IMR-90 (cell line): ENCODE measurements around the gene JAKMIP2. TPM values are rescaled to one million over a fixed set of nuclear protein-coding genes. Genes with fewer than 3 reads are reported as not detected.

Experiments used
- ATAC-seq: fragments of 200-7000 bp; cut with Tn5 transposase; 2 replicates; pipeline ENCODE4 v1.9.1; 2020; ENCODE audit warnings: low read depth, mild to moderate bottlenecking, moderate library complexity
- BruUV-seq: library from RNA; stranded (reverse); fragments of 400-500 nt; replicated peaks from 2 replicates; lab custom pipeline; 2021; lab: Mats Ljungman, UMichigan
- CTCF ChIA-PET: fragments of 300-600 bp; formaldehyde crosslinking; extraction: SDS; loops from one replicate; lab custom pipeline; 2021; ENCODE audit warnings: antibody characterized with exemption; lab: Yijun Ruan, JAX
- POLR2A ChIA-PET: fragments of 300-600 bp; sonication (Branson Sonifier 250); formaldehyde crosslinking; loops from one replicate; lab custom pipeline; 2022; ENCODE audit warnings: antibody characterized with exemption; ENCODE audit not compliant: unreplicated experiment; lab: Charles Lee
- DNase-seq: peaks from one replicate; pipeline ENCODE4 v3.0.0; 2013
- H2AFZ ChIP-seq: replicated peaks from 2 replicates; pipeline ENCODE3; 2013; ENCODE audit warnings: low read length, mild to moderate bottlenecking; ENCODE audit not compliant: poor library complexity
- H2AK5ac ChIP-seq: 2 replicates; pipeline ENCODE4 v1.6.1; 2013; ENCODE audit warnings: low read depth, low read length, inconsistent platforms
- H2AK9ac ChIP-seq: replicated peaks from 2 replicates; pipeline ENCODE3; 2013; ENCODE audit warnings: mild to moderate bottlenecking, low read depth, low read length, moderate library complexity; ENCODE audit not compliant: poor library complexity
- H2BK120ac ChIP-seq: 2 replicates; pipeline ENCODE4 v1.6.1; 2013; ENCODE audit warnings: low read depth, low read length, inconsistent platforms
- H2BK15ac ChIP-seq: 3 replicates; pipeline ENCODE4 v1.6.1; 2013; ENCODE audit warnings: low read depth, low read length, inconsistent platforms
- H2BK20ac ChIP-seq: 2 replicates; pipeline ENCODE4 v1.6.1; 2013; ENCODE audit warnings: low read depth, mild to moderate bottlenecking, inconsistent platforms, low read length, moderate library complexity
- H2BK5ac ChIP-seq: 2 replicates; pipeline ENCODE4 v1.6.1; 2013; ENCODE audit warnings: mild to moderate bottlenecking, low read depth, low read length, inconsistent platforms; ENCODE audit not compliant: poor library complexity, severe bottlenecking
- H3K14ac ChIP-seq: replicated peaks from 2 replicates; pipeline ENCODE4 v1.6.1; 2013; ENCODE audit warnings: low read depth, low read length, inconsistent platforms
- H3K18ac ChIP-seq: 2 replicates; pipeline ENCODE4 v1.6.1; 2013; ENCODE audit warnings: low read depth, low read length, control low read depth
- H3K23ac ChIP-seq: 2 replicates; pipeline ENCODE4 v1.6.1; 2013; ENCODE audit warnings: low read depth, low read length, inconsistent platforms
- H3K27ac ChIP-seq: 2 replicates; pipeline ENCODE4 v1.5.1; 2013; ENCODE audit warnings: mild to moderate bottlenecking, control low read depth, low read length; ENCODE audit not compliant: insufficient read depth
- H3K27me3 ChIP-seq: 2 replicates; pipeline ENCODE4 v1.6.1; 2013; ENCODE audit warnings: low read length; ENCODE audit not compliant: control insufficient read depth, insufficient read depth
- H3K36me3 ChIP-seq: 2 replicates; pipeline ENCODE4 v1.6.1; 2013; ENCODE audit warnings: low read length, mixed read lengths; ENCODE audit not compliant: control insufficient read depth, insufficient read depth
- H3K4ac ChIP-seq: 2 replicates; pipeline ENCODE4 v1.6.1; 2013; ENCODE audit warnings: low read depth, low read length, inconsistent platforms
- H3K4me1 ChIP-seq: 2 replicates; pipeline ENCODE4 v1.6.1; 2013; ENCODE audit warnings: low read length, mixed read lengths; ENCODE audit not compliant: control insufficient read depth, insufficient read depth
- H3K4me2 ChIP-seq: 2 replicates; pipeline ENCODE4 v1.6.1; 2013; ENCODE audit warnings: low read depth, mild to moderate bottlenecking, control low read depth, low read length, moderate library complexity
- H3K4me3 ChIP-seq: 2 replicates; pipeline ENCODE4 v1.5.1; 2013; ENCODE audit warnings: low read depth, mild to moderate bottlenecking, control low read depth, low read length, moderate library complexity; ENCODE audit not compliant: insufficient read depth
- H3K56ac ChIP-seq: 2 replicates; pipeline ENCODE4 v1.6.1; 2013; ENCODE audit warnings: low read length, inconsistent platforms; ENCODE audit not compliant: insufficient read depth; ENCODE audit errors: extremely low read depth
- H3K79me1 ChIP-seq, 2 experiments: 2 replicates each; pipeline ENCODE4 v1.6.1; 2013; ENCODE audit warnings: low read length in 2 of 2, inconsistent platforms in 1 of 2, low read depth in 1 of 2
- H3K9ac ChIP-seq: 2 replicates; pipeline ENCODE4 v1.6.1; 2013; ENCODE audit warnings: low read depth, low read length, control low read depth
- H3K9me1 ChIP-seq: 2 replicates; pipeline ENCODE4 v1.6.1; 2013; ENCODE audit warnings: low read length, inconsistent platforms; ENCODE audit not compliant: insufficient read depth
- H3K9me3 ChIP-seq: 2 replicates; pipeline ENCODE4 v1.6.1; 2013; ENCODE audit warnings: low read length; ENCODE audit not compliant: control insufficient read depth, insufficient read depth
- H4K20me1 ChIP-seq: 2 replicates; pipeline ENCODE4 v1.6.1; 2013; ENCODE audit warnings: low read length, inconsistent platforms; ENCODE audit not compliant: insufficient read depth
- H4K5ac ChIP-seq: 2 replicates; pipeline ENCODE4 v1.6.1; 2013; ENCODE audit warnings: mild to moderate bottlenecking, low read depth, low read length, control low read depth
- H4K8ac ChIP-seq, 2 experiments: 2 replicates each; pipeline ENCODE4 v1.6.1; 2013; ENCODE audit warnings: low read depth in 2 of 2, low read length in 2 of 2, control low read depth in 1 of 2, inconsistent platforms in 1 of 2
- H4K91ac ChIP-seq: 2 replicates; pipeline ENCODE4 v1.6.1; 2013; ENCODE audit warnings: low read depth, low read length, inconsistent platforms; ENCODE audit not compliant: insufficient read depth
- BHLHE40 ChIP-seq: fragments of 150-350 bp; IDR thresholded peaks from 2 replicates; pipeline ENCODE4 v1.6.1; 2016; ENCODE audit warnings: mild to moderate bottlenecking, low read depth, low read length
- CEBPB ChIP-seq: IDR thresholded peaks from 2 replicates; pipeline ENCODE4 v1.6.1; 2012; ENCODE audit warnings: low read depth, low read length, improper control_type of control experiment
- CHD1 ChIP-seq: IDR thresholded peaks from 2 replicates; pipeline ENCODE4 v1.6.1; 2012; ENCODE audit warnings: low read depth, low read length, improper control_type of control experiment
- FOS ChIP-seq: fragments of 150-350 bp; IDR thresholded peaks from 2 replicates; pipeline ENCODE4 v1.6.1; 2016; ENCODE audit warnings: low read depth, low read length
- MAFK ChIP-seq: IDR thresholded peaks from 2 replicates; pipeline ENCODE4 v1.6.1; 2012; ENCODE audit warnings: low read depth, low read length, improper control_type of control experiment
- MAZ ChIP-seq: IDR thresholded peaks from 2 replicates; pipeline ENCODE4 v1.6.1; 2012; ENCODE audit warnings: low read depth, mild to moderate bottlenecking, low read length, improper control_type of control experiment, moderate library complexity, borderline replicate concordance
- MXI1 ChIP-seq: IDR thresholded peaks from 2 replicates; pipeline ENCODE4 v1.6.1; 2012; ENCODE audit warnings: low read depth, mild to moderate bottlenecking, low read length, moderate library complexity, borderline replicate concordance
- NFE2L2 ChIP-seq: fragments of 150-350 bp; IDR thresholded peaks from 2 replicates; pipeline ENCODE4 v1.6.1; 2016; ENCODE audit warnings: low read depth, mild to moderate bottlenecking, low read length
- POLR2A ChIP-seq: IDR thresholded peaks from 2 replicates; pipeline ENCODE4 v1.6.1; 2012; ENCODE audit warnings: mild to moderate bottlenecking, low read depth, low read length
- RCOR1 ChIP-seq: IDR thresholded peaks from 2 replicates; pipeline ENCODE4 v1.6.1; 2012; ENCODE audit warnings: mild to moderate bottlenecking, low read length, improper control_type of control experiment; ENCODE audit not compliant: insufficient replicate concordance
- RFX5 ChIP-seq: IDR thresholded peaks from 2 replicates; pipeline ENCODE4 v1.8.0; 2012; ENCODE audit warnings: low read depth, mild to moderate bottlenecking, low read length, moderate library complexity
- SMC3 ChIP-seq: fragments of 150-350 bp; IDR thresholded peaks from 2 replicates; pipeline ENCODE4 v1.6.1; 2016; ENCODE audit warnings: low read depth, mild to moderate bottlenecking, antibody characterized with exemption, low read length, moderate library complexity
- whole genome bisulfite sequencing, 2 experiments: methylation state at CpG; one replicate each; pipeline versions ENCODE4 v1.1.5 to v1.1.7; 2013; ENCODE audit warnings: missing lambda C conversion rate in 2 of 2; ENCODE audit not compliant: insufficient read length in 1 of 2; ENCODE audit errors: extremely low coverage in 2 of 2; 5-methylcytosine and 5-hydroxymethylcytosine counted together
- dilution Hi-C: fragments of 300-500 bp; cut with HindIII; formaldehyde crosslinking; loops from one replicate; pipeline ENCODE4 v1.14.3; 2018; ENCODE audit warnings: low sequenced_read_pairs; ENCODE audit not compliant: unreplicated experiment
- in situ Hi-C: fragments of 300-500 bp; cut with MboI; formaldehyde crosslinking; loops from 3 replicates; pipeline ENCODE4 v1.14.3; 2019; ENCODE audit warnings: low sequenced_read_pairs, inconsistent platforms, mixed read lengths
- intact Hi-C: fragments of 100-400 bp; cut with micrococcal nuclease; formaldehyde crosslinking; loops from 2 replicates; pipeline ENCODE4 v1.10.0; 2022
- polyA plus RNA-seq, 3 experiments: library from polyadenylated mRNA; depleted of rRNA; stranded (reverse); fragments of >200 nt; gene quantifications; 2 replicates each; pipeline ENCODE4 v1.2.3, GENCODE V29; 2012; ENCODE audit warnings: low replicate concordance in 1 of 3
- total RNA-seq: library from RNA; depleted of rRNA; stranded (reverse); fragments of >200 nt; gene quantifications from 2 replicates; pipeline ENCODE4 v1.2.3, GENCODE V29; 2012
- TF ChIP-seq, protein P1 (sequence below): fragments of 150-350 bp; IDR thresholded peaks from 2 replicates; pipeline ENCODE4 v1.6.1; 2017; ENCODE audit warnings: mild to moderate bottlenecking, antibody characterized with exemption, low read length, low read depth
- TF ChIP-seq, protein P2 (sequence below): conservative IDR thresholded peaks from 2 replicates; pipeline ENCODE4 v1.5.1; 2012; ENCODE audit warnings: mild to moderate bottlenecking, low read depth, low read length, improper control_type of control experiment
- TF ChIP-seq, protein P3 (sequence below): fragments of 150-350 bp; IDR thresholded peaks from 2 replicates; pipeline ENCODE4 v1.6.1; 2016; ENCODE audit warnings: low read depth, mild to moderate bottlenecking, low read length, moderate library complexity, borderline replicate concordance

JAKMIP2 gene
- total and polyA plus RNA-seq, 2 of the 4 experiments (the other 2 are of a cell fraction) = under 0.01 TPM; not detected in 1

DNA sequence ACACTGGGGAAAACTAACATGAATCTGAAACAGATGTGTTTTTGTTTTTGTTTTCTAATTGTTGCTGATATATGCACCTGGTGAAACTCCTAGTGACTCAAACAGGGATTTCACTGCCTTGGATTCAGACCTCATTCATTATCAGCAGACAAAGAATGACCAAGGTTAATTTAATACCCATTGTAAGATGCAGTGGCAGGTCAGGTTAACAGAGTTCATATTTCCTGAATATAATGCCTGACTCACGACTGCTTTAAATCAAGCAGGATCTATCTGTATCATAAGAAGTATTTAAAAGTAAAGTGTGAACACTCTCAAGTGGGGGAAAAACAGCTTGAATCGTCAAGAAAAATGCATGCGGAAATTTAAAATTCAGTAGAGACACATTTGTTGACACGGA, 5.5 kb downstream of the JAKMIP2 start:
- no peaks in the 10 kb centered on the region for H3K36me3 ChIP-seq
- WGBS, 2 experiments = no CpG with 5 or more reads among the region's 4 CpGs
- H2BK20ac ChIP-seq = no peak overlapping the region

More for the DNA sequence above, 5.5 kb downstream of the JAKMIP2 start:
- no peak for DNase-seq
- Histone ChIP-seq H4K8ac (no peak overlapping the region), H3K4me3 (no peak overlapping the region), H3K23ac (no peak overlapping the region), H3K79me1 (no peaks in the 10 kb centered on the region), H2AK9ac (no peak overlapping the region), H3K18ac (no peak overlapping the region), H2BK15ac (no peak overlapping the region), H3K14ac (no peak overlapping the region), H2AK5ac (no peak overlapping the region), H3K9me1 (no peaks in the 10 kb centered on the region), H4K91ac (no peak overlapping the region), H3K9me3 (no peaks in the 10 kb centered on the region), H2BK120ac (no peak overlapping the region), H3K27me3 (no peaks in the 10 kb centered on the region), H2BK5ac (no peak overlapping the region), H3K4me1 (no peaks in the 10 kb centered on the region), H3K56ac (no peak overlapping the region), H3K4ac (no peak overlapping the region), H4K20me1 (no peaks in the 10 kb centered on the region), H3K9ac (no peak overlapping the region), H3K27ac (no peak overlapping the region), H2AFZ (no peak overlapping the region), H3K4me2 (no peak overlapping the region), H4K5ac (no peak overlapping the region)
- TF ChIP-seq SMC3 = no peak
- no peak for TF ChIP-seq MAFK
- no peak for TF ChIP-seq CEBPB
- TF ChIP-seq POLR2A = no peak
- TF ChIP-seq, protein P1, sequence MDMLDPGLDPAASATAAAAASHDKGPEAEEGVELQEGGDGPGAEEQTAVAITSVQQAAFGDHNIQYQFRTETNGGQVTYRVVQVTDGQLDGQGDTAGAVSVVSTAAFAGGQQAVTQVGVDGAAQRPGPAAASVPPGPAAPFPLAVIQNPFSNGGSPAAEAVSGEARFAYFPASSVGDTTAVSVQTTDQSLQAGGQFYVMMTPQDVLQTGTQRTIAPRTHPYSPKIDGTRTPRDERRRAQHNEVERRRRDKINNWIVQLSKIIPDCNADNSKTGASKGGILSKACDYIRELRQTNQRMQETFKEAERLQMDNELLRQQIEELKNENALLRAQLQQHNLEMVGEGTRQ = no peak
- no peak for TF ChIP-seq RFX5
- TF ChIP-seq, protein P2, sequence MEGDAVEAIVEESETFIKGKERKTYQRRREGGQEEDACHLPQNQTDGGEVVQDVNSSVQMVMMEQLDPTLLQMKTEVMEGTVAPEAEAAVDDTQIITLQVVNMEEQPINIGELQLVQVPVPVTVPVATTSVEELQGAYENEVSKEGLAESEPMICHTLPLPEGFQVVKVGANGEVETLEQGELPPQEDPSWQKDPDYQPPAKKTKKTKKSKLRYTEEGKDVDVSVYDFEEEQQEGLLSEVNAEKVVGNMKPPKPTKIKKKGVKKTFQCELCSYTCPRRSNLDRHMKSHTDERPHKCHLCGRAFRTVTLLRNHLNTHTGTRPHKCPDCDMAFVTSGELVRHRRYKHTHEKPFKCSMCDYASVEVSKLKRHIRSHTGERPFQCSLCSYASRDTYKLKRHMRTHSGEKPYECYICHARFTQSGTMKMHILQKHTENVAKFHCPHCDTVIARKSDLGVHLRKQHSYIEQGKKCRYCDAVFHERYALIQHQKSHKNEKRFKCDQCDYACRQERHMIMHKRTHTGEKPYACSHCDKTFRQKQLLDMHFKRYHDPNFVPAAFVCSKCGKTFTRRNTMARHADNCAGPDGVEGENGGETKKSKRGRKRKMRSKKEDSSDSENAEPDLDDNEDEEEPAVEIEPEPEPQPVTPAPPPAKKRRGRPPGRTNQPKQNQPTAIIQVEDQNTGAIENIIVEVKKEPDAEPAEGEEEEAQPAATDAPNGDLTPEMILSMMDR = no peak
- TF ChIP-seq, protein P3, sequence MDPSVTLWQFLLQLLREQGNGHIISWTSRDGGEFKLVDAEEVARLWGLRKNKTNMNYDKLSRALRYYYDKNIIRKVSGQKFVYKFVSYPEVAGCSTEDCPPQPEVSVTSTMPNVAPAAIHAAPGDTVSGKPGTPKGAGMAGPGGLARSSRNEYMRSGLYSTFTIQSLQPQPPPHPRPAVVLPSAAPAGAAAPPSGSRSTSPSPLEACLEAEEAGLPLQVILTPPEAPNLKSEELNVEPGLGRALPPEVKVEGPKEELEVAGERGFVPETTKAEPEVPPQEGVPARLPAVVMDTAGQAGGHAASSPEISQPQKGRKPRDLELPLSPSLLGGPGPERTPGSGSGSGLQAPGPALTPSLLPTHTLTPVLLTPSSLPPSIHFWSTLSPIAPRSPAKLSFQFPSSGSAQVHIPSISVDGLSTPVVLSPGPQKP = no peak
- no peak for TF ChIP-seq BHLHE40
- no peak for TF ChIP-seq NFE2L2
- TF ChIP-seq MAZ = no peak
- no peak for TF ChIP-seq FOS
- TF ChIP-seq RCOR1 = no peak
- TF ChIP-seq MXI1 = no peak
- TF ChIP-seq CHD1 = no peak
- BruUV-seq = no TSS peak
- in situ Hi-C loops = no loop called here
- ChIA-PET POLR2A (no interaction called here), CTCF (no interaction called here)
- ATAC-seq = no peak
- intact Hi-C loops = no loop called here
- dilution Hi-C loops = no loop called here
